COLO668 (cell line): ENCODE data around the gene RGL4.
"Not testable (repeated sequence)": the region's sequence is repeated elsewhere in the genome, so short reads cannot be mapped to it uniquely, and the experiment has no call there.

Experiments
- DNase-seq: peaks from one replicate; lab custom pipeline; 2025; ENCODE audit not compliant: unreplicated experiment; lab: John Stamatoyannopoulos, UW

The RGL4 gene

GRCh38 chr22:23728108-23728507 is 37.3 kb downstream of the RGL4 start:
- DNase-seq, result not testable (repeated sequence)

DNA sequence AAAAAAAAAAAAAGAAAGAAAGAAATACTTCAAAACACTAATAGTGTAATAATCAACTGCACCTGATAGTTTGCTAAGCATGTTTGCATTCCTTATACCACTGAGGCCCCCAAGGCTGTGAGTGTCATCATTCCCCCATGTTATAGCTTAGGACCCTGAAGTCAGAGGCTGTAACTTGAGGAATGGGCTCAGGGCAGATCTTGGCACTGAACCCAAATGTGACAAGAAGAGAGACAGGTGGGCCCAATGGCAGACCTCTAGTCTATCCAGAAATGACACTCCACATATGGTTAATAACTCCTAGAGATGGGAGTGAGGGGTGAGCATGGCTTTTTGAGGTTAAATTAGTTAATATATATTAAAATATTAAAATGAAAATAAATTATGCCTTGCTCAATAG is 46.9 kb downstream of the RGL4 start:
- DNase-seq, result no peak

DNA sequence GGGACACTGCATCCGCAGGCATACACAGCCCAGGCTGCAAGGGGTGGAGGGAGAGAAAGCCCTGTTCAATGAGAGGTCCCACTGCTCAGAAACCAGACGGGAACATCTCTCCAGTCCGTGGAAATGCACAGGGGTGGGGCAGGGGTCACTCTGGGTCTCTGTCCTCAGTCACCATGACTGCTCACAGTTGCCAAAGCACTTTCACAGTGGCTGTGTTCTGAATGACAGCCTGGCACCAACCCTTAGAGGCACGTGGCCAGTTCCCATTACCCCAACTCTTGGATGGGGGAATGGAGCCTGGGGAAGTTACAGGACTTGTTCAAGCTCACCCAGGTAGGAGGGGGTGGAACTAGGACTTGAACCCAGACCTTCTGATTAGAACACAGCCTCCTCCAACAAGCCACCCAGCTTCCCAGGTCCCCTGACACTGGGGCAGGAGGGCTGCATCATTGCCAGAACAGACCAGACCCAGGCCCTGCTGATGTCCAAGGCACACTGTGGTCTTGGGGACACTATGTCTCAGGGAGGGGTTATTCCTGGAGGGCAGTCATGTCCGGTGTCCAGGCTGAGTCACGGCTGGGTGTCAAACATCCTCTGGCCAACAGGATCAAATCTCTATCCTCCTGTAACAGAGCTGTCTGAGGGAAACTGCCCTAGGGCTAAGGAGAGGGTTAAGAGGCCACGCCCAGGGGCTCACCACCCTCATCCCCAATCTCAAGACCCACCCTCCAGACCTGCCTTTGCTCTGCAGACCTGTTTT is 51.9 kb downstream of the RGL4 start:
- no peak for DNase-seq

- no peak for DNase-seq
These were observed 52.5 kb downstream of the RGL4 start for GRCh38 chr22:23743303-23743705.

DNA sequence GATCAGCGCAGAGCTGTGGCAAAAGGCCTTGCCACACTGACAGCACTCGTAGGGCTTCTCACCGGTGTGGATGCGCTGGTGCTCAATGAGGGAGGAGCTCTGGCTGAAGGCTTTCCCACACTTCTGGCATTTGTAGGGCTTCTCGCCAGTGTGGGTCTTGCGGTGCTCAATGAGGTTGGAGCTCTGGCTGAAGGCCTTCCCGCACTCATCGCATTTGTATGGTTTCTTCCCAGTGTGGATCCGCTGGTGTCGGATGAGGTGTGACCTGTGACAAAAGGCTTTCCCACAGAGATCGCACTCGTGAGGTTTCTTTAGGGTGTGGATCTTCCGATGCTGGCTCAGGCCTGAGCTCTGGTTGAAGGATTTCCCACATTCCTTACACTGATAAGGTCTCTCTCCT is 53.2 kb downstream of the RGL4 start:
- no peak for DNase-seq

DNA sequence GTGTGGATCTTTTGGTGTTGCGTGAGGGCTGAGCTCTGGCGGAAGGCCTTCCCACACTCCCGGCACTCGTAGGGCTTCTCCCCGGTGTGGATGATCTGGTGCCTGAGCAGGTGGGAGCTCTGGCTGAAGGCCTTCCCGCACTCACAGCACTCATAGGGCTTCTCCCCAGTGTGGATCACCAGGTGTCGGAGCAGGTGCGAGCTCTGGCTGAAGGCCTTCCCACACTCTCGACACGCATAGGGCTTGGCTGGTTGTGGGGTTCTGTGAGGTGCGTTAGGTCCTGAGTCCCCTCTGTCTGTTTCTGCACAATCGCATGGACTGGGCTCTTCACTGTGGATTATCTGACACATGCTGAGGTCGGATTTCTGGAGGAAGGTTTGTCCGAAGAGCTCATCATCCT is 53.7 kb downstream of the RGL4 start:
- DNase-seq, result no peak

DNA sequence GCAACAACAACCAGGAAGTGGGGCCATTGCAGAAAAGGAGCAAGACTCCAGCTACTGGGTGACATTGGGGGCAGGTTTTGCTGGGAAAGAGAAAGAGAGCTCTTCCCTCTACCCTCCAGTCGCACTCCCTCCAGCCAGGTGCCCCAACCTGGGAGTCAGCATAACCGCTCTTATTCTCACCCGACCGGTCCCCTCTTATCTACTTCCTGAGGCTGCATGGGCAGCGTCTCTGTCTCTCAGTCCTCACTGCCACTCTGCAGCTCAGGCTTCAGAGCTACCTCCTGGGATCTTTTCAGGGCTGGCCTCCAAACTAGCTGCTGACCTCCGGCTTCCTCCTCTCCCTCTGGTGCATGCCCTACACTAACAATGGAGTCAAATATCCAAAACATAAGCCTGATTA is 55.0 kb downstream of the RGL4 start:
- DNase-seq, result no peak
